Measurements from ENCODE around the gene CAPN10.

CAPN10 gene

DNA sequence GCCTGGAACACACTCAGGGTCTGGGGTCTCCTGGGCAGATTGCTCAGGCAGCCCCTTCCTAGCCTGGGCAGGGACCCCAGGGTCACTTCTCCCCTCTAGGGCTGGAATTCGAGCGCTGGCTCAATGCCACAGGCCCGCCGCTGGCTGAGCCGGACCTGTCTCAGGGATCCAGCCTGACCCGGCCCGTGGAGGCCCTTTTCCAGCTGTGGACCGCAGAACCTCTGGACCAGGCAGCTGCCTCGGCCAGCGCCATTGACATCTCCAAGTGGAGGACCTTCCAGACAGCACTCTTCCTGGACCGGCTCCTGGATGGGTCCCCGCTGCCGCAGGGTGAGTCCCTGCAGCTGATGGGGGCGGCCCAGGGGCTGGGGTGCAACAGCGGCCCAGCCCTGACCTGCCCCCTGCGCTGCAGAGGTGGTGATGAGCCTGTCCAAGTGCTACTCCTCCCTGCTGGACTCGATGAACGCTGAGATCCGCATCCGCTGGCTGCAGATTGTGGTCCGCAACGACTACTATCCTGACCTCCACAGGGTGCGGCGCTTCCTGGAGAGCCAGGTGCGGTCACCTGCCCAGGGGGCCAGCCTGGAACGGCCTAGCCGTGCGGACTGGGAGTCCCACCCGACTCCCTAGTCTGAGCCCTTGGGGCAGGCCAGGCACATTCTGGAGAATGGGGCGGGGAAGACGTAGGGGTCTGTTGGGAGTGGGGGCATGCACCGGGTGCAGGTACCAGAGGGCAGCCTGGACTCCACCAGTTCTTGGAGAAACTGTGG, 9.9 kb upstream of the CAPN10 start:
- H3K9me3 ChIP-seq (ENCODE audit: severe bottlenecking), result no peaks in the 10 kb centered on the region
- no peak overlapping the region for H3K27ac ChIP-seq
- H3K27me3 ChIP-seq (ENCODE audit: insufficient read depth, low read depth, severe bottlenecking), result no peaks in the 10 kb centered on the region
- H3K4me3 ChIP-seq (ENCODE audit: low read depth, low read length), result no peak overlapping the region
- TF ChIP-seq, protein P1, sequence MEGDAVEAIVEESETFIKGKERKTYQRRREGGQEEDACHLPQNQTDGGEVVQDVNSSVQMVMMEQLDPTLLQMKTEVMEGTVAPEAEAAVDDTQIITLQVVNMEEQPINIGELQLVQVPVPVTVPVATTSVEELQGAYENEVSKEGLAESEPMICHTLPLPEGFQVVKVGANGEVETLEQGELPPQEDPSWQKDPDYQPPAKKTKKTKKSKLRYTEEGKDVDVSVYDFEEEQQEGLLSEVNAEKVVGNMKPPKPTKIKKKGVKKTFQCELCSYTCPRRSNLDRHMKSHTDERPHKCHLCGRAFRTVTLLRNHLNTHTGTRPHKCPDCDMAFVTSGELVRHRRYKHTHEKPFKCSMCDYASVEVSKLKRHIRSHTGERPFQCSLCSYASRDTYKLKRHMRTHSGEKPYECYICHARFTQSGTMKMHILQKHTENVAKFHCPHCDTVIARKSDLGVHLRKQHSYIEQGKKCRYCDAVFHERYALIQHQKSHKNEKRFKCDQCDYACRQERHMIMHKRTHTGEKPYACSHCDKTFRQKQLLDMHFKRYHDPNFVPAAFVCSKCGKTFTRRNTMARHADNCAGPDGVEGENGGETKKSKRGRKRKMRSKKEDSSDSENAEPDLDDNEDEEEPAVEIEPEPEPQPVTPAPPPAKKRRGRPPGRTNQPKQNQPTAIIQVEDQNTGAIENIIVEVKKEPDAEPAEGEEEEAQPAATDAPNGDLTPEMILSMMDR (IDR thresholded peaks at IDR 0.05; ENCODE audit: low read depth, low read length), result no peak
- H3K36me3 ChIP-seq, result peaks cover 24% of the 10 kb centered on the region
- DNase-seq, result no peak

DNA sequence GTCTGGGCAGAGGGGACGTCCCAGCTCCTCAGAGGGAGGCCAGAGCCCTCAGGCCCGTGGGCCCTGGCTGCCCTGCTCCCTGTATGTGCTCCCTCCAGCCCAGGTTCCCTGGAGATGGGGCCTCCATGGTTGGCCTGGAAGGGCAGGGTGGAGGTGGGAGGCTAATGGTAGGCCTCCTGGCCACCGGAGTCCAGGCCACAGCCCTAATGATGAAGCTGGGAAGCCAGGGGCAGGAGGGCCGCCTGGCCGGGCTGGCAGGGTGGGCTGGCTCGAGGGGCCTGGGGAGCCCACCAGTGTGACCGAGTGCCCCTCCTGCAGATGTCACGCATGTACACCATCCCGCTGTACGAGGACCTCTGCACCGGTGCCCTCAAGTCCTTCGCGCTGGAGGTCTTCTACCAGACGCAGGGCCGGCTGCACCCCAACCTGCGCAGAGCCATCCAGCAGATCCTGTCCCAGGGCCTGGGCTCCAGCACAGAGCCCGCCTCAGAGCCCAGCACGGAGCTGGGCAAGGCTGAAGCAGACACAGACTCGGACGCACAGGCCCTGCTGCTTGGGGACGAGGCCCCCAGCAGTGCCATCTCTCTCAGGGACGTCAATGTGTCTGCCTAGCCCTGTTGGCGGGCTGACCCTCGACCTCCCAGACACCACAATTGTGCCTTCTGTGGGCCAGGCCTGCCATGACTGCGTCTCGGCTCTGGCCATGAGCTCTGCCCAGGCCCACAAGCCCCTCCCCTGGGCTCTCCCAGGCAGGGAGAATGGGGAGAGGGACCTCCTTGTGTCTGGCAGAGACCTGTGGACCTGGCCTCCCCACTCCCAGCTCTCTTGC, 9.0 kb upstream of the CAPN10 start:
- TF ChIP-seq, protein P1 (IDR thresholded peaks at IDR 0.05; ENCODE audit: low read depth, low read length), result no peak
- no peak overlapping the region for H3K4me3 ChIP-seq (ENCODE audit: low read depth, low read length)
- H3K9me3 ChIP-seq (ENCODE audit: severe bottlenecking), result no peaks in the 10 kb centered on the region
- H3K27ac ChIP-seq, result no peak overlapping the region
- peaks cover 24% of the 10 kb centered on the region for H3K36me3 ChIP-seq
- H3K27me3 ChIP-seq (ENCODE audit: insufficient read depth, low read depth, severe bottlenecking), result no peaks in the 10 kb centered on the region
- DNase-seq, result no peak

DNA sequence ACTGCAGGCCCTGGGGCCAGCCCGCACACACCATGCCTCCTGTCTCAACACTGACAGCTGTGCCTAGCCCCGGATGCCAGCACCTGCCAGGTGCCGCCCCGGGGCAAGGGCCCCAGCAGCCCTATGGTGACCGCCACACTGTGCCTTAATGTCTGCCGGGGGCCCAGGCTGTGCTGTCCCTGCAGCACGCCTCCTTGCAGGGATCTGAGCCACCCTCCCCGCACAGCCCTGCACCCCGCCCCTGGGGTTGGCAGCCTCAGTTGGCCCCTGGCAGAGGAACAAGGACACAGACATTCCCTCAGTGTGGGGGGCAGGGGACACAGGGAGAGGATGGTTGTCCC, 8.5 kb upstream of the CAPN10 start:
- H3K27ac ChIP-seq, result no peak overlapping the region
- TF ChIP-seq, protein P1 (IDR thresholded peaks at IDR 0.05; ENCODE audit: low read depth, low read length), result no peak
- H3K27me3 ChIP-seq (ENCODE audit: insufficient read depth, low read depth, severe bottlenecking), result no peaks in the 10 kb centered on the region
- DNase-seq, result no peak
- H3K36me3 ChIP-seq, result peaks cover 24% of the 10 kb centered on the region
- H3K4me3 ChIP-seq (ENCODE audit: low read depth, low read length), result no peak overlapping the region
- no peaks in the 10 kb centered on the region for H3K9me3 ChIP-seq (ENCODE audit: severe bottlenecking)

DNA sequence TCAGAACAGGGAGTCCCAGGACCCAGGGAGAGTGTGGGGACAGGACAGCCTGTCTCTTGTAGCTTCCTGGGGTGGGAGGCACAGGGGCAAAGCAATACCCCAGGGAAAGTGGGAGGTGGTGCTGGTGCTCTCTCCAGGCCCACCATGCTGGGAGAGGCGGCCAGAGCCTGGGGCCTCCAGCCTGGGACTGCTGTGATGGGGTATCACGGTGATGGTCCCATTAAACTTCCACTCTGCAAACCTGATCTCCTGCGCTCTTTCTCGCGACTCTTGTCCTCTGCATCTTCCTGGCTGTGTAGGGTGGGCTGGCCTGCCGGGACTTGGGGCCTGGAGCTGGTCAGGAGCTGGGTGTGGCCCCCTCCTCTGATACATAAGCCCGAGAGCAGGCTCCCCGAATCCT, 8.0 kb upstream of the CAPN10 start:
- Histone ChIP-seq H3K36me3 (peaks cover 24% of the 10 kb centered on the region), H3K27ac (no peak overlapping the region)
- TF ChIP-seq, protein P1 (IDR thresholded peaks at IDR 0.05; ENCODE audit: low read depth, low read length), result no peak

DNA sequence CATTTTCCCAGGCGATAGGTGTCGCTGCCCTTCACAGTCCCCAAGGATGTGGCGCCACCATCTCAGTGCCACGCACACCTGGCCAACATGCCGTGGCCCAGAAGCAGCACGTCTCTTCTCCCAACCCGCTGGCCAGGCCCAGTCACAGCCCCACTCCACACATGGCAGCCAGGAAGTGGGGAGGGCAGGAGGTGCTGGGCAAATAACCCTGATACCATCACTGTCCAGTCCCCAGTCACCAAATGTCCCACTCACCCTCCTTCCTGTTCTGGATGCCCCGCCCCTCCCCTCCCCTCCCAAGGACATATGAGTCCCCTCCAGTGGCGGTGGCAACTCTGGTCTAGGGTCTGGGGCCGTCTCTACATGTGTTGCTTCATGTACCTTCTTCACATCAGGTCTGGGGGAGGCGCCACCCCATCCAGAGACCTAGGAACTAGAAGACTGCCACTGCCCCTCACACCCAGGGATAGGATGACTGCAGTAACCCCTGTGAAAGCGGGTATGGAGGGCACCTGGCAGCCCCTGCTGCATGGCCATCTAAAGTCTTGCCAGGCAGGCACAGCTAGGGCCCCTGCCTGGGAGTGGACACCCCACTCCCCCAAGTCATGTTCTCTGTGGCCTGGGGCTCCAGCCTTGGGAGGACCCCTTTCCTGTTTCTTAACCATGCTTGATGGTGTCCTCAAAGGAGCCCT, 7.3 kb upstream of the CAPN10 start:
- no peak for DNase-seq
- H3K27ac ChIP-seq, result no peak overlapping the region
- peaks cover 24% of the 10 kb centered on the region for H3K36me3 ChIP-seq
- TF ChIP-seq, protein P1 (IDR thresholded peaks at IDR 0.05; ENCODE audit: low read depth, low read length), result no peak
- H3K9me3 ChIP-seq (ENCODE audit: severe bottlenecking), result no peaks in the 10 kb centered on the region
- no peak overlapping the region for H3K4me3 ChIP-seq (ENCODE audit: low read depth, low read length)
- H3K27me3 ChIP-seq (ENCODE audit: insufficient read depth, low read depth, severe bottlenecking), result no peaks in the 10 kb centered on the region

More for the DNA sequence above, 8.0 kb upstream of the CAPN10 start:
- no peaks in the 10 kb centered on the region for H3K27me3 ChIP-seq (ENCODE audit: insufficient read depth, low read depth, severe bottlenecking)
- DNase-seq, result no peak
- H3K9me3 ChIP-seq (ENCODE audit: severe bottlenecking), result no peaks in the 10 kb centered on the region
- no peak overlapping the region for H3K4me3 ChIP-seq (ENCODE audit: low read depth, low read length)
